ENCODE measurements around the gene SENP2. TPM values are rescaled to one million over a fixed set of nuclear protein-coding genes. Genes with fewer than 3 reads are reported as not detected.
A peak's percentile ranks its signal among the peaks of the same experiment; 100 is the strongest.

Gene SENP2
- polyA plus RNA-seq, 2 of the 4 experiments (the other 2 are of a cell fraction), result 19.7 to 22.4 TPM

- 62% methylated on average over 4 of the region's 4 CpGs for WGBS (ENCODE audit: missing lambda C conversion rate)
- Histone ChIP-seq H3K27ac (no peak overlapping the region), H3K4me2 (no peak overlapping the region), H3K9me3 (no peaks in the 10 kb centered on the region), H3K4me3 (no peak overlapping the region), H3K4me1 (peaks cover 11% of the 10 kb centered on the region; the same call in 2 of the 3 replicates)
- FAIRE-seq (no peak), ATAC-seq (0 out of 6 replicates have a peak, but pooled peaks of 1 of the 2 experiments have one; percentile 33), DNase-seq (ENCODE audit: low read depth in 1 of 2, low spot score in 1 of 2) (no peak)
- ChIA-PET POLR2A (no interaction called here), CTCF (no interaction called here)
- TF ChIP-seq ZFP36 (IDR thresholded peaks at IDR 0.05; ENCODE audit: borderline replicate concordance, partially characterized antibody), result no peak
- TF ChIP-seq CEBPB (IDR thresholded peaks at IDR 0.05), result no peak
- TF ChIP-seq EP300 (IDR thresholded peaks at IDR 0.05), result no peak
- no peak for TF ChIP-seq RARB (CRISPR knock-in tag; IDR thresholded peaks at IDR 0.05)
- TF ChIP-seq JUN (IDR thresholded peaks at IDR 0.05), result no peak
- no peak for TF ChIP-seq POLR2AphosphoS2 (conservative IDR thresholded peaks at IDR 0.05; ENCODE audit: low read length)
- TF ChIP-seq, protein P1, sequence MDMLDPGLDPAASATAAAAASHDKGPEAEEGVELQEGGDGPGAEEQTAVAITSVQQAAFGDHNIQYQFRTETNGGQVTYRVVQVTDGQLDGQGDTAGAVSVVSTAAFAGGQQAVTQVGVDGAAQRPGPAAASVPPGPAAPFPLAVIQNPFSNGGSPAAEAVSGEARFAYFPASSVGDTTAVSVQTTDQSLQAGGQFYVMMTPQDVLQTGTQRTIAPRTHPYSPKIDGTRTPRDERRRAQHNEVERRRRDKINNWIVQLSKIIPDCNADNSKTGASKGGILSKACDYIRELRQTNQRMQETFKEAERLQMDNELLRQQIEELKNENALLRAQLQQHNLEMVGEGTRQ (IDR thresholded peaks at IDR 0.05), result no peak
- no peak for TF ChIP-seq MAFK (IDR thresholded peaks at IDR 0.05; ENCODE audit: partially characterized antibody)
- TF ChIP-seq NFE2L2 (conservative IDR thresholded peaks at IDR 0.05; ENCODE audit: low read length), result no peak
- TF ChIP-seq, protein P2, sequence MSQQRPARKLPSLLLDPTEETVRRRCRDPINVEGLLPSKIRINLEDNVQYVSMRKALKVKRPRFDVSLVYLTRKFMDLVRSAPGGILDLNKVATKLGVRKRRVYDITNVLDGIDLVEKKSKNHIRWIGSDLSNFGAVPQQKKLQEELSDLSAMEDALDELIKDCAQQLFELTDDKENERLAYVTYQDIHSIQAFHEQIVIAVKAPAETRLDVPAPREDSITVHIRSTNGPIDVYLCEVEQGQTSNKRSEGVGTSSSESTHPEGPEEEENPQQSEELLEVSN (IDR thresholded peaks at IDR 0.05; ENCODE audit: borderline replicate concordance, low read depth), result no peak
- no peak for TF ChIP-seq JUNB (IDR thresholded peaks at IDR 0.05)
- TF ChIP-seq HES2 (IDR thresholded peaks at IDR 0.05), result no peak
- TF ChIP-seq RCOR1 (IDR thresholded peaks at IDR 0.05; ENCODE audit: low read depth, low read length), result no peak
Measured at GRCh38 chr3:185631108-185631507, 45.0 kb downstream of the SENP2 start.

- Histone ChIP-seq H3K9me3 (no peaks in the 10 kb centered on the region), H3K4me1 (peaks cover 11% of the 10 kb centered on the region; the same call in 2 of the 3 replicates), H3K4me3 (no peak overlapping the region), H3K4me2 (no peak overlapping the region), H3K27ac (no peak overlapping the region)
- ChIA-PET POLR2A (no interaction called here), CTCF (interaction anchor here (0.6 to 1.7 kb wide), 2 partner anchors 103 to 308 kb away, joined by 3 to 4 read pairs; no protein-coding TSS in a partner anchor)
- FAIRE-seq (no peak), DNase-seq (ENCODE audit: low read depth in 1 of 2, low spot score in 1 of 2) (no peak), ATAC-seq (peak in 1 of 2 experiments; percentile 50; a peak in 1 of 6 replicates)
- WGBS (ENCODE audit: missing lambda C conversion rate), result 88% methylated on average over 6 of the region's 7 CpGs
- TF ChIP-seq EP300 (IDR thresholded peaks at IDR 0.05) (no peak), HEYL (CRISPR knock-in tag; IDR thresholded peaks at IDR 0.05) (no peak), CBX2 (IDR thresholded peaks at IDR 0.05; ENCODE audit: borderline replicate concordance, low read depth) (no peak), TFCP2L1 (CRISPR knock-in tag; IDR thresholded peaks at IDR 0.05) (no peak), MYC (IDR thresholded peaks at IDR 0.05; ENCODE audit: borderline replicate concordance, low read length) (no peak), RFX5 (IDR thresholded peaks at IDR 0.05) (no peak), NR3C1 (IDR thresholded peaks at IDR 0.05) (no peak), POLR2AphosphoS2 (conservative IDR thresholded peaks at IDR 0.05; ENCODE audit: low read length) (no peak), EHF (CRISPR knock-in tag; IDR thresholded peaks at IDR 0.05) (no peak), EHMT2 (IDR thresholded peaks at IDR 0.05; ENCODE audit: low read depth) (no peak), SMC3 (IDR thresholded peaks at IDR 0.05) (no peak), CBX8 (IDR thresholded peaks at IDR 0.05) (no peak), ESRRA (IDR thresholded peaks at IDR 0.05; ENCODE audit: borderline replicate concordance, low read length) (no peak), CTCF (IDR thresholded peaks at IDR 0.05) (no peak)
- TF ChIP-seq, protein P1 (IDR thresholded peaks at IDR 0.05), result no peak
- TF ChIP-seq, protein P3, sequence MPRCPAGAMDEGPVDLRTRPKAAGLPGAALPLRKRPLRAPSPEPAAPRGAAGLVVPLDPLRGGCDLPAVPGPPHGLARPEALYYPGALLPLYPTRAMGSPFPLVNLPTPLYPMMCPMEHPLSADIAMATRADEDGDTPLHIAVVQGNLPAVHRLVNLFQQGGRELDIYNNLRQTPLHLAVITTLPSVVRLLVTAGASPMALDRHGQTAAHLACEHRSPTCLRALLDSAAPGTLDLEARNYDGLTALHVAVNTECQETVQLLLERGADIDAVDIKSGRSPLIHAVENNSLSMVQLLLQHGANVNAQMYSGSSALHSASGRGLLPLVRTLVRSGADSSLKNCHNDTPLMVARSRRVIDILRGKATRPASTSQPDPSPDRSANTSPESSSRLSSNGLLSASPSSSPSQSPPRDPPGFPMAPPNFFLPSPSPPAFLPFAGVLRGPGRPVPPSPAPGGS (IDR thresholded peaks at IDR 0.05), result no peak
- TF ChIP-seq, protein P4, sequence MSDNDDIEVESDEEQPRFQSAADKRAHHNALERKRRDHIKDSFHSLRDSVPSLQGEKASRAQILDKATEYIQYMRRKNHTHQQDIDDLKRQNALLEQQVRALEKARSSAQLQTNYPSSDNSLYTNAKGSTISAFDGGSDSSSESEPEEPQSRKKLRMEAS (IDR thresholded peaks at IDR 0.05), result no peak
Measured at GRCh38 chr3:185631508-185632206, 45.6 kb downstream of the SENP2 start.
